HEK293T (cell line): ENCODE results near the gene IQCC.

Experiments
- BHLHE40 ChIP-seq: fragments of 450-650 bp; IDR thresholded peaks from 2 replicates; pipeline ENCODE4 v1.6.1; 2016; ENCODE audit warnings: mild to moderate bottlenecking, moderate library complexity, borderline replicate concordance
- FOXA1 ChIP-seq: fragments of 450-650 bp; IDR thresholded peaks from 2 replicates; pipeline ENCODE4 v1.6.1; 2016; ENCODE audit warnings: mild to moderate bottlenecking
- FOXK2 ChIP-seq: fragments of 450-650 bp; IDR thresholded peaks from 2 replicates; pipeline ENCODE4 v1.6.1; 2016; ENCODE audit warnings: mild to moderate bottlenecking
- FOXM1 ChIP-seq: fragments of 450-650 bp; IDR thresholded peaks from 2 replicates; pipeline ENCODE4 v1.6.1; 2017; ENCODE audit warnings: mild to moderate bottlenecking, borderline replicate concordance
- NFRKB ChIP-seq: fragments of 450-650 bp; IDR thresholded peaks from 2 replicates; pipeline ENCODE4 v1.6.1; 2016; ENCODE audit warnings: mild to moderate bottlenecking, moderate library complexity
- SUZ12 ChIP-seq: fragments of 450-650 bp; IDR thresholded peaks from 2 replicates; pipeline ENCODE4 v1.6.1; 2016; ENCODE audit warnings: mild to moderate bottlenecking
- TARDBP ChIP-seq: fragments of 450-650 bp; IDR thresholded peaks from 2 replicates; pipeline ENCODE4 v1.6.1; 2016
- ZNF384 ChIP-seq: fragments of 450-650 bp; IDR thresholded peaks from 2 replicates; pipeline ENCODE4 v1.6.1; 2016
- TF ChIP-seq, protein P1 (sequence below): fragments of 450-650 bp; IDR thresholded peaks from 2 replicates; pipeline ENCODE4 v1.6.1; 2016

DNA sequence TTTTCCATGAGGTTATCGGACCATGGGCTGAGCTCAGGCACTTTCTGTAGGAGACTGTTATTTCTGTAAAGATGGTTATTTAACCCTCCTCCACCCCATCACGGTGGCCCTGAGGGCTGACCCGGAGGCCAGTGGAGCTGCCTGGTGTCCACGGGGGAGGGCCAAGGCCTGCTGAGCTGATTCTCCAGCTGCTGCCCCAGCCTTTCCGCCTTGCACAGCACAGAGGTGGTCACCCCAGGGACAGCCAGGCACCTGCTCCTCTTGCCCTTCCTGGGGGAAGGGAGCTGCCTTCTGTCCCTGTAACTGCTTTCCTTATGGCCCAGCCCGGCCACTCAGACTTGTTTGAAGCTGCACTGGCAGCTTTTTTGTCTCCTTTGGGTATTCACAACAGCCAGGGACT lies 7.6 kb upstream of the IQCC start:
- TF ChIP-seq BHLHE40 (no peak), TARDBP (no peak), SUZ12 (no peak), NFRKB (no peak), FOXM1 (no peak), ZNF384 (no peak), FOXA1 (no peak), FOXK2 (no peak)
- TF ChIP-seq, protein P1, sequence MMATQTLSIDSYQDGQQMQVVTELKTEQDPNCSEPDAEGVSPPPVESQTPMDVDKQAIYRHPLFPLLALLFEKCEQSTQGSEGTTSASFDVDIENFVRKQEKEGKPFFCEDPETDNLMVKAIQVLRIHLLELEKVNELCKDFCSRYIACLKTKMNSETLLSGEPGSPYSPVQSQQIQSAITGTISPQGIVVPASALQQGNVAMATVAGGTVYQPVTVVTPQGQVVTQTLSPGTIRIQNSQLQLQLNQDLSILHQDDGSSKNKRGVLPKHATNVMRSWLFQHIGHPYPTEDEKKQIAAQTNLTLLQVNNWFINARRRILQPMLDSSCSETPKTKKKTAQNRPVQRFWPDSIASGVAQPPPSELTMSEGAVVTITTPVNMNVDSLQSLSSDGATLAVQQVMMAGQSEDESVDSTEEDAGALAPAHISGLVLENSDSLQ: no peak
